Activated CD4-positive, alpha-beta T cell treated with anti-CD3 and anti-CD28 coated beads, Interleukin-2, amount 50 U/mL, for 48 hours (primary cell): ENCODE results near the gene FAM168A.

Experiments used
- DNase-seq, 2 experiments: peaks; one replicate each; pipeline ENCODE4 v3.0.0-alpha.2; 2020

FAM168A gene

GRCh38 chr11:73398132-73398526, 199.8 kb downstream of the FAM168A start:
- no peak for DNase-seq

DNA sequence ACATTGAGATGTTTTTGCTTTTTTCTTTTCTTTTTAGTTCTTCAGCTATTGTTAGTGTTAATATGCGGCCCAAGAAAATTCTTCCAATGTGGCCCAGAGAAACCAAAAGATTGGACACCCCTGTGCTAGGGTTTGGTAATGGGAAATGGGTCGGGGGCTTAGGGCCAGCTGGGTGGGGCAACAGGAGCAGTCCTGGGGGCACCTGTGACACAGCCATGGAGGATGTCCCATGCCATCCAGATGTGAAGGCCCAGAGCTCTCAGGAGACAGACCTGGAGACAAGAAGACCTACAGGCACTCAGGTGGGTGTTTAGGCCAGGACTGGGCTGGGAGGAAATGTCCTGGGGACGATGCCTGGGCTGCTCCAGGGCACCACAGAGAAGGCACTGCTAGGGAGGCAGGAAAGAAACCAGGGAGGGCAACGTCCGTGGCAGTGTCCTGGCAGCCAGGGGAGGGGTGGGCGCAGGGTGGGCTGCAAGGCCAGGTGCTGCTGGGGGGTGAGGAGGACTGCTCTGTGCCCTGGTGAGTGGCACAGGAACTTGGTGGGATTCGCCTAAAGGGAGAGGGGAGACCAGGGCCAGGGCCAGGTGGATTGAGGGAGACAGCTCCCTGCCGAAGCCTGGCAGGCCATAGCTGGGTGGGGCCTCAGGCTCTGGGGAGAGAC, 200.3 kb downstream of the FAM168A start:
- no peak for DNase-seq

DNA sequence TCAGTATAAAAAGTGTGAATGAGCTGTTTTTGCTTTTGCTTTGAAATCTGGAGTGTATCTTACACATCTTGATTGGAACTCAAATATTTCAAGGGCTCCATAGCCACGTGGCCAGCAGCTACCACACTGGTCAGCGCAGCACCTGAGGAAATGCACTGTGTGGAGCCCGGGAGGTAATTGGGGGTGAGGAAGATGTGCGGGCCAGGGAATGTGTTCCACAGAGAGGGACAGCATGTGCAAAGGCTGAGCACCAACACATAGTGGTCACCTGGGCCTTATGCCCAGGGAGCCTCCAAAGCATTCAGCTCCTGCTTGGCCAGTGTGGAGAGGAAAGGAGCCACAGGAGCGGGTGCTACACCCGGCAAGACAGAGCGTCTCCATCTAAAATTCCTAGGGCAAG, 200.9 kb downstream of the FAM168A start:
- DNase-seq = no peak

GRCh38 chr11:73396251-73396930, 201.5 kb downstream of the FAM168A start:
- no peak for DNase-seq

GRCh38 chr11:73395297-73396208, 202.4 kb downstream of the FAM168A start:
- no peak for DNase-seq

DNA sequence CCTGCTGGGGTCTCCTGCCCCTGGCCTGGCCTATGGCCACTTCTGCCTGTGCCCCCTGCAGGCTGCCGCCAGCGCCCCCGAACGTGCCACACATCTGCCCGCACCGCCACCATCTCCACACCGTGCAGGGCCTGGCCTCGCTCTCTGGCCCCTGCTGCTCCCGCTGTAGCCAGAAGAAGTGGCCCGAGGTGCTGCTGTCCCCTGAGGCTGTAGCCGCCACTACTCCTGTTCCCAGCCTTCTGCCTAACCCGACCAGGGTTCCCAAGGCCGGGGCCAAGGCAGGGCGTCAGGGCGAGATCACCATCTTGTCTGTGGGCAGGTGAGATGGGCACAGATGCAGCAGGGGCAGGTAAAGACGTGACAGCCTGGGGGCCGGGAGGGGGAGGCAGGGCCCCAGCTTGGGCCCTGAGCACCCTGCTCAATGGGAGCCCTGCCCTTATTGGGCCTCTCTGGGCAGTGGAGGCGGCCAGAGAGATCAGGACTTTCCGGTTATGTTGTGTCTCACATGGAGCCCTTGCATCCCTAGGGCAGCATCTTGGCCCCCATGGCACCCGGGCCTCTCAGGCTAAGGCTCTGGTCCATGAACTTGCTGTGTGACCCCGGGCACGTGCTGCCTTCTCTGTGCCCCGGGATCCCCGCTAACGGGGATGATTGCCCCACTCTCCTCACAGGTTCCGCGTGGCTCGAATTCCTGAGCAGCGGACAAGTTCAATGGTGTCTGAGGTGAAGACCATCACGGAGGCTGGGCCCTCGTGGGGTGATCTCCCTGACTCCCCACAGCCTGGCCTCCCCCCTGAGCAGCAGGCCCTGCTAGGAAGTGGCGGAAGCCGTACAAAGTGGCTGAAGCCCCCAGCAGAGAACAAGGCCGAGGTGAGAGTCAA, 203.3 kb downstream of the FAM168A start:
- no peak for DNase-seq

GRCh38 chr11:73393479-73394415, 204.2 kb downstream of the FAM168A start:
- peak; percentile 66 to 72 for DNase-seq

DNA sequence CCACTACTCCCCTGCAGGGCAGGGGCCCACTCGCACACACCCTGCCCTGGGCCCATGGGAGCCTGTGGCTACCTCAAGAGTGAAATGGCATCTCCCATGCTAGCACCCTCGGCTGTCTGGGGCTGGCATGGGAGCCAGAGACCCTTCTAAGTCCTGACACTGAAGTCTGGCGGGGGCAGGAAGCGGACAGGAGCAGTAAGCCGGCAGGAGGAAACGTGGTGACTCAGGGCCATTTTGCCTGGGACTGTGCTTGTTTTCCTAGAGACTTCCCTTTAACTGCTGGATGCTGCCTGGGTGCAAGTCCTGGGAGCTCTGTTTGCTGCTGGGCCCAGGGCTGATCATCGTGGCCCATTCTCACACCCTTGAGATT, 204.9 kb downstream of the FAM168A start:
- DNase-seq = no peak

DNA sequence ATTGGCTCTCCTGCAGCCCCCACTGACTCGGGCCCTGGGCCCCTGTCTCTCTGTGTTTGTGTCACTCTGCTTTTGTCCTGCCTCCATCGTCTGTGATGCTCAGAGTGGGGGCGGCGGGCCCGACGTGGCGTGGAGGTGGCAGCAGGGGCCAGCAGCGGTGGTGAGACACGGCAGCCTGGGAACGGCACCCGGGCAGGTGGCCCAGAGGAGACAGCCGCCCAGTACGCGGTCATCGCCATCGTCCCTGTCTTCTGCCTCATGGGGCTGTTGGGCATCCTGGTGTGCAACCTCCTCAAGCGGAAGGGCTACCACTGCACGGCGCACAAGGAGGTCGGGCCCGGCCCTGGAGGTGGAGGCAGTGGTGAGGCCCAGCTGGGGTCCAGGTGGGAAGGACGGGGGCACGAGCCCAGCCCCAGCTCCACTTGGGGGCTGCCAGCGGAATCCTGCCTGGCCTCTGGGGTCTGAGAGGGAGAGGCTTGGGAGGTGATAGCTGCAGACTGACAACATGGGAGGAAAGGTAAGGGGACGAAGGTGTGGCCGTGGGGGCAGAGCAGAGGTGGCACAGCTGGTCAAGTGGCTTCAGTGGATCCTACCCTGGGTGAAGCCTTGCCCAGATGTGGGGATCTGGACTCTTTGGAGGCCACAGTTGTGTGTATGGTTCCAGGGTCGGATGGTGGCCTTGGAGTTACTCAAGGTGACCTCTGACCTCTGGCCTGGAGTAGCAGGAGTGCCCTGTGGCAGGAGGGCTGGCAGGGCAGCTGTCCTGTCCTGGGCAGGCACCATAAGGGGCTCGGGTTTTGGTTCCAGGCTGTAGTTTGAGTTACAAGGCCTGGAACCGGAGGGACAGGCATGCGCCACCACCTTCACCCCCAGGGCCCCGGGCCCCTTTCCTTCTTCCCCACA, 205.6 kb downstream of the FAM168A start:
- no peak for DNase-seq

DNA sequence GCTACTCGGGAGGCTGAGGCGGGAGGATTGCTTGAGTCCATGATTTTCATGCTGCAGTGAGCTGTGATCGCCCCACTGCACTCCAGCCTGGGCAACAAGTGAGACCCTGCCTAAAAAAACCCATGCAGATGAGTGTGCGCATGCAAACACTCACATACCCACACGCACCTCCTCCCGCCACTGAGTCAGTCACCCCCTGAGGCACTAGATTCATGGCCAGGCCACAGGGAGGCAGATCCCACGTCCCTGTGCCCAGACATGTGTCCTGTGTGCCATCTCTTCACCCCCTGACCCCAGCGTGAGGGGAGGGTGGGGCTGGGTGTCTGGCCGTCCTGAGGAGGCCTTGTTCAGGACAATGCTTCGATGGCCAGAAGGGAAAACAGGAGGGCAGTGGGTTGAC, 206.2 kb downstream of the FAM168A start:
- DNase-seq = no peak

- no peak for DNase-seq
These were observed 207.0 kb downstream of the FAM168A start for GRCh38 chr11:73390601-73391565.

- no peak for DNase-seq
These were observed 208.0 kb downstream of the FAM168A start for GRCh38 chr11:73389916-73390315.

- no peak for DNase-seq
These were observed 208.8 kb downstream of the FAM168A start for GRCh38 chr11:73389134-73389525.

- DNase-seq = no peak
These were observed 209.4 kb downstream of the FAM168A start for GRCh38 chr11:73388265-73389133.

DNA sequence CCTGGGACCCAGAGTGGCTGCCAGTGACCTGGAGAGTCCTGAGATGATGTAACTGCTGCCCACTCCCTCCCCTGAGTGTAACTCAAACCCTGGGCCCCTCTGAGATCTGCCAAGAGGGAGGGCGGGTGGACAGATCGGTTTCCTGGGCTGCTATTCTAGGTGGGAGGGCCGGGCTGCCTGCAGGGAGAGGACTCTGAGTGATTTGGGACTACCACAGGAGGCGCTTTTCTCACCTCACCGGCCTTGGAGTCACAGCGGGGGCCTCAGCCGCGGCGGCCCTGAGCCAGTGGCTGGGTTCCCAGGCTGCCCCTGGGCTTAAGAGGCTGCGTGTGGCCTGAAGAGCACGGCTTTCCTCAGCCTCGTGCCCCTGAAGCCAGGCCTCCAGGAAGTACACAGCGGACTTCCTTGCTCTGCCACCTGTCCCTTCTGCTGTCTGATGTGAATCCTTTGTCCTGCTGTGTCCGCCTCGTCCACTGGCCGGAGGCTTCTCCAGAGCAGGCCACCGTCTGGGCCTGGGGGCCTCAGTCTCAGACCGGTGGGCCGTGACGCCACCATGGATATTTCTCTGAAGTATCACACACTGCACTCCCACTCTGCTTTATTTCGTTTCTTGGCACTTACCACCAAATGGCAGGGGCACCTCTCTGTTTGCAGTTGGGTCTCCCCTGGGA, 210.2 kb downstream of the FAM168A start:
- DNase-seq = no peak

DNA sequence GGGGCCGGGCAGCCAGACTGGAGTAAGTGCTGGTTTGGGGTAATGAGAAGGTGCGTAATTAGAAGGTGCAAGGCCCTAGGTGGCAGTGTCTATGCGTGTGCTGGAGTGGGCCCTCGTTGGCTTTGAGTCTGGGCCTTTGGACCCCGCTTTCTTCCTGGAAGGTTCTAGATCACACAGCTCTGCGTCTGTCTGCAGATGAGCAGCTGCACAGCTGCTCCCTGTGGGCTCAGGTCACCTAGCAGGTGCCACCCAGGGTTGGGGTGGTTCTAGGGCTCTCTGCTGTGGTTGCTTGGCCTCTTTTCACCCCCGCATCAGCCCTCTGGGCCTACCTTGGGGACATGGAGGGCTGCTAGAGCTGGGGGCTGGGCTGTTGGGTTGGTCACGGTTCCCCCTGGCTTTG, 211.4 kb downstream of the FAM168A start:
- no peak for DNase-seq

- DNase-seq = no peak
These were observed 211.9 kb downstream of the FAM168A start for GRCh38 chr11:73386016-73386415.
